Vagina (tissue), 2 donors: ENCODE data around the gene KRTAP12-1.

Source experiments
- POLR2A ChIP-seq, 2 donors: fragments of 450-650 bp; IDR thresholded peaks; one replicate each; pipeline ENCODE4 v1.6.1; 2017; ENCODE audit warnings: antibody characterized with exemption in 2 of 2, mild to moderate bottlenecking in 2 of 2, moderate library complexity in 2 of 2
- POLR2AphosphoS5 ChIP-seq, 2 donors: sonication (generic); formaldehyde crosslinking; IDR thresholded peaks; one replicate each; pipeline ENCODE4 v1.9.0; 2017; ENCODE audit warnings: antibody characterized with exemption in 2 of 2, mild to moderate bottlenecking in 2 of 2, low read depth in 1 of 2; ENCODE audit not compliant: insufficient read depth in 1 of 2
- TF ChIP-seq, protein P1 (sequence below), 3 experiments: fragments of 450-650 bp in 2 of 3; fragments of 200-600 bp in 1 of 3; sonication (generic) in 1 of 3; IDR thresholded peaks; one replicate each; pipeline ENCODE4 v1.5.1; 2017 to 2019; ENCODE audit warnings: antibody characterized with exemption in 3 of 3, mild to moderate bottlenecking in 2 of 3, moderate library complexity in 2 of 3

DNA sequence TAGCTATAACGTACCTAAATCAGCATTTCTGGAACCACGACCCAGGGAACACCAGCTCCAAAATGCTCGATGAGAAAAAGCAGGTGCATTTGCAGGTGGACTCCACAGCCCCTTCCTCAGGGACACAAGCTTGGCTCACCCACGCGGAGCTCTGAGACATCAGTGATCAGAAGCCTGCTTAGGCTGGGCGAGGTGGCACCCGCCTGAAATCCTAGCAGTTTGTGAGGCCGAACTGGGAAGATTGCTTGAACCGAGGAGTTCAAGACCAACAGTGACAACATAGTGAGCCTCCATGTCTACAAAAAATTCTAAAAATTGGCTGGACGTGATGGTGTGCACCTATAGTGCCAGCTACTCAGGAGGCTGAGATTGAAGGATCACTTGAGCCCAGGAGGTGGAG, 31.9 kb upstream of the KRTAP12-1 start:
- TF ChIP-seq POLR2A (IDR thresholded peaks at IDR 0.05) (no peak), POLR2AphosphoS5 (IDR thresholded peaks at IDR 0.05; ENCODE audit: insufficient read depth in 1 of 2, low read depth in 1 of 2) (no peak)
- TF ChIP-seq, protein P1, sequence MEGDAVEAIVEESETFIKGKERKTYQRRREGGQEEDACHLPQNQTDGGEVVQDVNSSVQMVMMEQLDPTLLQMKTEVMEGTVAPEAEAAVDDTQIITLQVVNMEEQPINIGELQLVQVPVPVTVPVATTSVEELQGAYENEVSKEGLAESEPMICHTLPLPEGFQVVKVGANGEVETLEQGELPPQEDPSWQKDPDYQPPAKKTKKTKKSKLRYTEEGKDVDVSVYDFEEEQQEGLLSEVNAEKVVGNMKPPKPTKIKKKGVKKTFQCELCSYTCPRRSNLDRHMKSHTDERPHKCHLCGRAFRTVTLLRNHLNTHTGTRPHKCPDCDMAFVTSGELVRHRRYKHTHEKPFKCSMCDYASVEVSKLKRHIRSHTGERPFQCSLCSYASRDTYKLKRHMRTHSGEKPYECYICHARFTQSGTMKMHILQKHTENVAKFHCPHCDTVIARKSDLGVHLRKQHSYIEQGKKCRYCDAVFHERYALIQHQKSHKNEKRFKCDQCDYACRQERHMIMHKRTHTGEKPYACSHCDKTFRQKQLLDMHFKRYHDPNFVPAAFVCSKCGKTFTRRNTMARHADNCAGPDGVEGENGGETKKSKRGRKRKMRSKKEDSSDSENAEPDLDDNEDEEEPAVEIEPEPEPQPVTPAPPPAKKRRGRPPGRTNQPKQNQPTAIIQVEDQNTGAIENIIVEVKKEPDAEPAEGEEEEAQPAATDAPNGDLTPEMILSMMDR (IDR thresholded peaks at IDR 0.05): no peak
